HEK293 (cell line): Measurements from ENCODE around the gene SEMA7A.

ENCODE experiments used
- CTCF ChIA-PET: fragments of 350-600 bp; formaldehyde crosslinking; extraction: SDS; loops from one replicate; lab custom pipeline; 2021; ENCODE audit warnings: antibody characterized with exemption; lab: Yijun Ruan, JAX
- POLR2A ChIA-PET: fragments of 300-600 bp; formaldehyde crosslinking; extraction: SDS; loops from one replicate; lab custom pipeline; 2020; ENCODE audit warnings: antibody characterized with exemption, inconsistent platforms; lab: Yijun Ruan, JAX
- H3K27ac ChIP-seq: fragments of 200-500 bp; sonication (Bioruptor generic); 2 replicates; pipeline ENCODE4 v1.5.1; 2014; ENCODE audit warnings: low read depth, low read length, control low read depth, inconsistent platforms; ENCODE audit errors: extremely low read depth
- H3K36me3 ChIP-seq, 2 experiments: fragments of 200-500 bp in 1 of 2; sonication (Bioruptor generic) in 1 of 2; 1 replicate in 1 of 2; 2 replicates in 1 of 2; pipeline ENCODE4 v1.5.1; 2014 to 2017; ENCODE audit warnings: inconsistent platforms in 2 of 2, low read length in 2 of 2; ENCODE audit not compliant: control insufficient read depth in 2 of 2, insufficient read depth in 1 of 2
- H3K4me1 ChIP-seq: fragments of 200-500 bp; sonication (Bioruptor generic); 2 replicates; pipeline ENCODE4 v1.5.1; 2014; ENCODE audit warnings: mild to moderate bottlenecking, low read length, inconsistent platforms; ENCODE audit not compliant: control insufficient read depth, insufficient read depth
- H3K4me3 ChIP-seq: 2 replicates; pipeline ENCODE4 v1.5.1; 2011; ENCODE audit warnings: low read depth, mild to moderate bottlenecking, control low read depth, low read length, moderate library complexity
- H3K9me3 ChIP-seq: fragments of 200-500 bp; sonication (Bioruptor generic); 2 replicates; pipeline ENCODE4 v1.5.1; 2014; ENCODE audit warnings: low read depth, low read length, inconsistent platforms; ENCODE audit not compliant: control insufficient read depth, insufficient read depth
- EGR2 ChIP-seq: fragments of 450-650 bp; formaldehyde crosslinking; IDR thresholded peaks from 2 replicates; pipeline ENCODE4 v1.5.1; 2016; ENCODE audit warnings: low read depth, missing biosample characterization, missing genetic modification characterization
- GLIS1 ChIP-seq: fragments of 450-650 bp; formaldehyde crosslinking; IDR thresholded peaks from 2 replicates; pipeline ENCODE4 v1.5.1; 2016; ENCODE audit warnings: missing biosample characterization, missing genetic modification characterization
- IKZF3 ChIP-seq: fragments of 450-650 bp; IDR thresholded peaks from 2 replicates; pipeline ENCODE4 v1.5.0; 2018; ENCODE audit warnings: missing biosample characterization, mild to moderate bottlenecking, missing genetic modification characterization, moderate library complexity
- KLF1 ChIP-seq: fragments of 450-650 bp; formaldehyde crosslinking; IDR thresholded peaks from 2 replicates; pipeline ENCODE4 v1.5.1; 2016; ENCODE audit warnings: missing biosample characterization, missing genetic modification characterization
- KLF16 ChIP-seq: fragments of 450-650 bp; formaldehyde crosslinking; IDR thresholded peaks from 2 replicates; pipeline ENCODE4 v1.5.1; 2017; ENCODE audit warnings: missing biosample characterization, missing genetic modification characterization
- KLF8 ChIP-seq: fragments of 450-650 bp; formaldehyde crosslinking; IDR thresholded peaks from 2 replicates; pipeline ENCODE4 v1.5.1; 2016; ENCODE audit warnings: missing biosample characterization, missing genetic modification characterization
- MZF1 ChIP-seq: fragments of 450-650 bp; formaldehyde crosslinking; IDR thresholded peaks from 2 replicates; pipeline ENCODE4 v1.5.1; 2017; ENCODE audit warnings: missing biosample characterization, missing genetic modification characterization, borderline replicate concordance
- REPIN1 ChIP-seq: fragments of 450-650 bp; formaldehyde crosslinking; IDR thresholded peaks from 2 replicates; pipeline ENCODE4 v1.5.1; 2017; ENCODE audit warnings: missing biosample characterization, missing genetic modification characterization, low read depth
- SCRT2 ChIP-seq: fragments of 450-650 bp; formaldehyde crosslinking; IDR thresholded peaks from 2 replicates; pipeline ENCODE4 v1.5.1; 2016; ENCODE audit warnings: missing biosample characterization, missing genetic modification characterization
- TRIM28 ChIP-seq: IDR thresholded peaks from 2 replicates; pipeline ENCODE4 v1.6.1; 2011; ENCODE audit warnings: low read length, control low read depth, borderline replicate concordance
- YY2 ChIP-seq: fragments of 450-650 bp; formaldehyde crosslinking; IDR thresholded peaks from 2 replicates; pipeline ENCODE4 v1.5.1; 2016; ENCODE audit warnings: missing biosample characterization, missing genetic modification characterization
- ZBTB21 ChIP-seq: fragments of 450-650 bp; formaldehyde crosslinking; IDR thresholded peaks from 2 replicates; pipeline ENCODE4 v1.5.1; 2017; ENCODE audit warnings: missing biosample characterization, missing genetic modification characterization
- ZBTB26 ChIP-seq: fragments of 450-650 bp; formaldehyde crosslinking; optimal IDR thresholded peaks from 2 replicates; pipeline ENCODE3; 2016; ENCODE audit warnings: missing biosample characterization, mild to moderate bottlenecking, missing genetic modification characterization
- ZBTB48 ChIP-seq: fragments of 450-650 bp; formaldehyde crosslinking; IDR thresholded peaks from 2 replicates; pipeline ENCODE4 v1.5.1; 2016; ENCODE audit warnings: missing biosample characterization, missing genetic modification characterization
- ZFHX2 ChIP-seq: fragments of 450-650 bp; formaldehyde crosslinking; conservative IDR thresholded peaks from 2 replicates; pipeline ENCODE4 v1.5.1; 2016; ENCODE audit warnings: missing biosample characterization, missing genetic modification characterization
- ZNF132 ChIP-seq: fragments of 450-650 bp; formaldehyde crosslinking; IDR thresholded peaks from 2 replicates; pipeline ENCODE4 v1.5.1; 2017; ENCODE audit warnings: missing biosample characterization, missing genetic modification characterization, borderline replicate concordance
- ZNF2 ChIP-seq: fragments of 450-650 bp; formaldehyde crosslinking; IDR thresholded peaks from 2 replicates; pipeline ENCODE4 v1.5.1; 2016; ENCODE audit warnings: missing biosample characterization, missing genetic modification characterization
- ZNF341 ChIP-seq: fragments of 450-650 bp; formaldehyde crosslinking; IDR thresholded peaks from 2 replicates; pipeline ENCODE4; 2016; ENCODE audit warnings: low read depth, missing biosample characterization, missing genetic modification characterization
- ZNF416 ChIP-seq: fragments of 450-650 bp; formaldehyde crosslinking; IDR thresholded peaks from 2 replicates; pipeline ENCODE4 v1.5.1; 2016; ENCODE audit warnings: missing biosample characterization, missing genetic modification characterization
- ZNF501 ChIP-seq: fragments of 450-650 bp; formaldehyde crosslinking; IDR thresholded peaks from 2 replicates; pipeline ENCODE4 v1.5.1; 2016; ENCODE audit warnings: missing biosample characterization, missing genetic modification characterization
- ZNF513 ChIP-seq: fragments of 450-650 bp; IDR thresholded peaks from 2 replicates; pipeline ENCODE4 v1.5.1; 2018; ENCODE audit warnings: missing biosample characterization, missing genetic modification characterization
- ZNF530 ChIP-seq: fragments of 450-650 bp; formaldehyde crosslinking; IDR thresholded peaks from 2 replicates; pipeline ENCODE4 v1.5.1; 2016; ENCODE audit warnings: low read depth, missing biosample characterization, missing genetic modification characterization
- ZNF549 ChIP-seq: fragments of 450-650 bp; IDR thresholded peaks from 2 replicates; pipeline ENCODE4 v1.5.1; 2018; ENCODE audit warnings: missing biosample characterization, missing genetic modification characterization, mild to moderate bottlenecking, inconsistent platforms, moderate library complexity
- ZNF555 ChIP-seq: fragments of 450-650 bp; formaldehyde crosslinking; conservative IDR thresholded peaks from 2 replicates; pipeline ENCODE4 v1.5.1; 2017; ENCODE audit warnings: missing biosample characterization, mild to moderate bottlenecking, missing genetic modification characterization, inconsistent platforms
- ZNF560 ChIP-seq: fragments of 450-650 bp; formaldehyde crosslinking; IDR thresholded peaks from 2 replicates; pipeline ENCODE4 v1.5.1; 2017; ENCODE audit warnings: missing biosample characterization, missing genetic modification characterization, borderline replicate concordance
- ZNF623 ChIP-seq: fragments of 450-650 bp; formaldehyde crosslinking; IDR thresholded peaks from 2 replicates; pipeline ENCODE4 v1.5.1; 2016; ENCODE audit warnings: missing biosample characterization, missing genetic modification characterization
- ZNF626 ChIP-seq: fragments of 450-650 bp; sonication (Bioruptor Pico); formaldehyde crosslinking; IDR thresholded peaks from 2 replicates; pipeline ENCODE4 v1.5.1; 2018; ENCODE audit warnings: missing biosample characterization, missing genetic modification characterization, inconsistent platforms
- ZNF76 ChIP-seq: fragments of 450-650 bp; formaldehyde crosslinking; IDR thresholded peaks from 2 replicates; pipeline ENCODE4; 2016; ENCODE audit warnings: low read depth, missing biosample characterization, missing genetic modification characterization, borderline replicate concordance
- ZNF768 ChIP-seq: fragments of 450-650 bp; formaldehyde crosslinking; IDR thresholded peaks from 2 replicates; pipeline ENCODE4 v1.5.1; 2018; ENCODE audit warnings: missing biosample characterization, mild to moderate bottlenecking, missing genetic modification characterization
- ZNF830 ChIP-seq: fragments of 450-650 bp; IDR thresholded peaks from 2 replicates; pipeline ENCODE4 v1.5.0; 2018; ENCODE audit warnings: missing biosample characterization, missing genetic modification characterization, low read depth, mild to moderate bottlenecking, moderate library complexity
- ZNF837 ChIP-seq: fragments of 450-650 bp; formaldehyde crosslinking; IDR thresholded peaks from 2 replicates; pipeline ENCODE4 v1.5.1; 2016; ENCODE audit warnings: missing biosample characterization, missing genetic modification characterization
- ZSCAN16 ChIP-seq: fragments of 450-650 bp; formaldehyde crosslinking; IDR thresholded peaks from 2 replicates; pipeline ENCODE4 v1.5.1; 2016; ENCODE audit warnings: missing biosample characterization, missing genetic modification characterization
- ZSCAN4 ChIP-seq: fragments of 450-650 bp; formaldehyde crosslinking; IDR thresholded peaks from 2 replicates; pipeline ENCODE4 v1.5.1; 2017; ENCODE audit warnings: missing biosample characterization, missing genetic modification characterization
- ZXDB ChIP-seq: fragments of 450-650 bp; formaldehyde crosslinking; IDR thresholded peaks from 2 replicates; pipeline ENCODE4 v1.5.1; 2016; ENCODE audit warnings: missing biosample characterization, missing genetic modification characterization

SEMA7A gene

GRCh38 chr15:74381190-74381453 is 52.6 kb downstream of the SEMA7A start:
- ChIA-PET POLR2A (no interaction called here), CTCF (interaction anchor here (0.6 to 25.1 kb wide), 12 partner anchors 9 to 495 kb away, joined by 3 to 768 read pairs (median 4); partner anchors contain the start of genes SEMA7A and UBL7)
- Histone ChIP-seq H3K36me3 (no peaks in the 10 kb centered on the region), H3K27ac (no peak overlapping the region), H3K4me1 (no peaks in the 10 kb centered on the region), H3K4me3 (no peak overlapping the region), H3K9me3 (no peaks in the 10 kb centered on the region)
- no peak for TF ChIP-seq ZNF513
- TF ChIP-seq ZNF626 (tag by site-specific recombination) = no peak
- no peak for TF ChIP-seq ZSCAN16 (tag by site-specific recombination)
- TF ChIP-seq ZNF549 = no peak
- TF ChIP-seq ZNF416 (tag by site-specific recombination) = no peak
- no peak for TF ChIP-seq ZNF555 (tag by site-specific recombination)
- TF ChIP-seq ZNF2 (tag by site-specific recombination) = no peak
- no peak for TF ChIP-seq ZNF623 (tag by site-specific recombination)
- no peak; the same call in 1 of the 2 replicates for TF ChIP-seq ZNF768 (tag by site-specific recombination)
- TF ChIP-seq TRIM28 = no peak
- no peak for TF ChIP-seq ZXDB (tag by site-specific recombination)
- TF ChIP-seq ZNF530 (tag by site-specific recombination) = no peak

GRCh38 chr15:74380361-74381189 is 53.2 kb downstream of the SEMA7A start:
- no peak overlapping the region for H3K27ac ChIP-seq
- H3K4me1 ChIP-seq = no peaks in the 10 kb centered on the region
- CTCF ChIA-PET = interaction anchor here (0.6 to 25.1 kb wide), 12 partner anchors 30 to 495 kb away, joined by 3 to 768 read pairs (median 4); partner anchors contain the start of genes SEMA7A and UBL7
- no peaks in the 10 kb centered on the region for H3K36me3 ChIP-seq
- POLR2A ChIA-PET = no interaction called here
- no peaks in the 10 kb centered on the region for H3K9me3 ChIP-seq
- H3K4me3 ChIP-seq = no peak overlapping the region
- 0 out of 2 replicates have a peak, but pooled peaks have one; percentile 14 for TF ChIP-seq ZNF341 (tag by site-specific recombination)
- TF ChIP-seq ZNF501 = no peak
- TF ChIP-seq KLF16 (tag by site-specific recombination) = 0 out of 2 replicates have a peak, but pooled peaks have one; percentile 29
- TF ChIP-seq ZNF830 = no peak
- TF ChIP-seq KLF1 (tag by site-specific recombination) = no peak; the same call in none of the 2 replicates
- no peak for TF ChIP-seq ZNF132
- TF ChIP-seq ZNF768 (tag by site-specific recombination) = no peak
- TF ChIP-seq ZNF837 (tag by site-specific recombination) = no peak
- TF ChIP-seq ZFHX2 (tag by site-specific recombination) = peak; percentile 92
- TF ChIP-seq ZBTB26 (tag by site-specific recombination) = no peak
- TF ChIP-seq YY2 (tag by site-specific recombination) = no peak
- TF ChIP-seq MZF1 (tag by site-specific recombination) = no peak
- peak; percentile 62 for TF ChIP-seq GLIS1 (tag by site-specific recombination)
- no peak for TF ChIP-seq IKZF3 (tag by site-specific recombination)
- no peak for TF ChIP-seq ZNF560 (tag by site-specific recombination)
- TF ChIP-seq EGR2 (tag by site-specific recombination) = peak; percentile 90
- no peak for TF ChIP-seq REPIN1 (tag by site-specific recombination)
- TF ChIP-seq ZSCAN4 (tag by site-specific recombination) = no peak
- TF ChIP-seq ZBTB21 (tag by site-specific recombination) = no peak
- no peak for TF ChIP-seq ZBTB48 (tag by site-specific recombination)
- 0 out of 2 replicates have a peak, but pooled peaks have one; percentile 16 for TF ChIP-seq KLF8 (tag by site-specific recombination)
- no peak for TF ChIP-seq ZNF76 (tag by site-specific recombination)
- TF ChIP-seq SCRT2 (tag by site-specific recombination) = no peak
